DMS153 treated with DMSO at 0.1 percent for 48 hours (cell line): ENCODE results near the gene SKA3.
"Not testable (repeated sequence)": the region's sequence is repeated elsewhere in the genome, so short reads cannot be mapped to it uniquely, and the experiment has no call there.

Experiments used
- DNase-seq: peaks from one replicate; lab custom pipeline; 2025; ENCODE audit not compliant: unreplicated experiment; lab: John Stamatoyannopoulos, UW

SKA3 gene

DNA sequence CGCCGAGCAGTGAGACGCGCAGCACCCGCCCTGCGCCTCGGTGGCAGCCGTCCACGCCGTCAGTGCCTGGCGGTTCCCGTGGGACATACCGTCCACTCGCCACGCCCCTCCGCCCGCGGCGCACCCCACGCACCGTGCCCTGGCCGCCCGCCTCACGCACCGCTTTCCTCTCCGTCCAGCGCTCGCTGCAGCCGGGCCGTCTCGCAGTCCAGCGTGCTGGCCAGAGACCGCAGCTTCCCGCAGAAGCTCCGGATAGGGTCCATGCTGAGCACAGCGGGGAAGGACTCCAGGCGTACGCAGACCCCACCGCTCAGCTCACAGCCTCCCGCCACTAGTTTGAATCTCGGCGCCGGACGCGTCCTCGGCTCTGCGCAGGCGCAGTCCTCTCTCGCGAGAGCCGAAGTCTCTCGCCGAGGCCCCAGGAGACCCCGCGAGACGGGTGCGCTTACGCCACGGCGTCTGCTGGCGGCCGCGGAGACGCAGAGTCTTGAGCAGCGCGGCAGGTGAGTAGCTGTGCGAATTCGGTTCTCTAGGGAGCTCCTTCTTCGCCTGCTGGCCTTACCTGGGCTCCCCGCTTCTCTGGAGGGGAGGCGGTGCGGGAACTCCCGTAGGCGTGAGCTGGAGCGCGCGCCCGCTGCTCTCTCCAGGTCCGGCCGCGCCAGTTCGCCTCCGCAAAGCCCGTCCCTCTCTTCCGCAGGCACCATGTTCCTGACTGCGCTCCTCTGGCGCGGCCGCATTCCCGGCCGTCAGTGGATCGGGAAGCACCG is at the start of gene SKA3, which contains the start of gene MRPL57:
Gene SKA3, minus strand, starts transcription at position 338 of the 767 bp plus-strand sequence. Its CDS starts 75 bp downstream, at position 263.
Gene MRPL57, plus strand, starts transcription at position 444 of the 767 bp plus-strand sequence. Its CDS starts 259 bp downstream, at position 703.
- peak; percentile 92 for DNase-seq

GRCh38 chr13:21225082-21225481 is 48.7 kb upstream of the SKA3 start:
- DNase-seq = no peak

DNA sequence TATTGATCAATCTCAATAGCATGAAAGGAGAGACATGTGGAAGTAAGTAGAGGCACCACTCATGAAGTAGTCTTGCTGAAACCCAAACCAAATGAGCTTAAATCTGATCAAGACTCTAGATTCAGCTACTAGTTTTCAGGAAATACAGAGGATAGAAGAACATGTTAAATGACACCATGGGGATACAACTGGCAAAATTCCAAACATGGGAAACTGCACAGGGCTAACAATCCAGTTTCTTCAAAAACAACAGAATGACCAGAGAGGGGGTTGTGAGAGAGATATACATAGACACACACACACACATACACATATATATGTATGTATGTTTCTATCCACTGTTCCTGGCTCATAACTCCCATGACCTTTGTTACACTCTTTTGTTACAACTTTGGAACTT is 44.9 kb upstream of the SKA3 start:
- no peak for DNase-seq

DNA sequence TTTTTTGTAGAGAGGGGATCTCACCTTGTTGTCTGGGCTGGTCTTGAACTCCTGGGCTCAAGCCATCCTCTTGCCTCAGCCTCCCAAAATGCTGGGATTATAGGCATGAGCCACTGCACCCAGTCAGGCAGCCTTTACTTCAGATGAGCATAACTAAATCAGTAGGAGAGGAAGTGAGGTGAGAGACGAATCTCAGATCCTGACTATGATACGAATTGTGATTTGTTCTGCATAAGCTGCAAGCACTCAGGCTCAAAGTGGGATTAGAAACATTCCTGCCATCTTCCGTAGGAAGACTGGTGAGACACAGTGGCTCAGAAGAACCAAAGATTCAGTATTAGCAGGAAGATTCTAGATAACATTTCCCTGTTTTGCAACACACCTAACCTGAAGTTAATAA is 43.4 kb upstream of the SKA3 start:
- DNase-seq = not testable (repeated sequence)

DNA sequence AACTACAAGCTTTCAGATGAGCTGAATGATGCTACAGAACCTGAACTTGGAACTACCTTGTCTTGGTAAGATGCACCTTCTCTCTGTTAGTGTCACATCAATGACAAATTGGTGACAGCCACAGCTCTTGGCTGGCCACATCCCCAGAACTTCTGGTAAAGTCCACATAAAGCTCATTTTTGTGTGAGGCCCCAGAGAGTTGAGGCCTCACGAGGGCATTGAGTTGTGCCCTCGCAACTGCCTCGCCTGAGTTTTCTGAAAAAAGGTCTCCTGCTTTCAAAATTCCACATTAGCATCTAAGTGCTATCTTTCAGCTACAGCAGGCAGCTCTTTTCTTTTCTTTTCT is 42.7 kb upstream of the SKA3 start:
- DNase-seq = no peak

DNA sequence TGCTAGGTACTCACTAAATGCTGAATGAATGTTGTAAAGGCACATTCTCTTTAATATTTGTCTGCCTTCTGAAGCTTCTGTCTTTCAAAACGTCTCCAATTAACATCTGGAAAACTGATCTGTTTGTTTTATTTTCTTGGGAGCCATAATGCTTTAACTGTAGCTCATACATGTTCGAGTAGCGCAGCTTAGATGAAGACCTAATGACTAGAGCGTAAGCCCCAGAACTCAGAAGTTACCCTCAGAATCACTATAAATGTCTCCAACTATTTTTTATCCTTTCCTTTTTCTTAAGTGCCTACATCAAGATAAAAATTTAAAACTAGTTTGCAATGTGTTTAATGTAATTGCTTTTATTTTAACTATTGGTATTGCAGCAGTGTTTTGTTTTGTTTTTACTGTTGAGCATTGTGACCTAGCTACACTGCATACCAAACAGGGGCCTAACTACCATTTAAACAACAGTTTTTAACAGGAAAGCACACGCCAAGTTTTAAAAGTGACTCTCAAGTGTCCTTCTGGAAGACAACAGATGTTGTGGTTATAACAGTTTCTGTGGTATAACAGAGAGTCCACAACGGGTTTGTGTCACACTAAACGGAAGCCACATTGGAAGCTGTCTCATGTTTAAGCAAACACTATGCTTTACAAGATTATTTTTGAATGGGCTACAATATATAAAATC is 42.1 kb upstream of the SKA3 start:
- DNase-seq = no peak

DNA sequence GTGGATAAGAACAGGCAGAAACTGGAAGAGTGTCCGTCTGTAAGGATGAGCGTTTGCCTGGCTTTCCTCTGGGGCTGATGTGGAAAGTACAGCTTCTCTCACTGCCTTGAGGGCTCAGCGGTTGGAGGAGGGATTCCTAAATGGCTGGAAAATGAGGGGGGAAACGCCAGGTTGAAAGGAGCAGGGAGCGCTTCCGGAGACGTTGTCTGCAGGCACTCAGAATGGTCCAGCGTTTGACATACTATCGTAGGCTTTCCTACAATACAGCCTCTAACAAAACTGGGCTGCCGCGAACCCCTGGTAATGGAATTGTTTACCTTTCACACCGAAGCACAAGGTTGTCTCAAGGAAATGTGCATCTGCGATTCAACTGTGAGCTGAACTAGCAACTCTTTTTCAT is 40.0 kb upstream of the SKA3 start:
- no peak for DNase-seq

GRCh38 chr13:21215419-21215818 is 39.1 kb upstream of the SKA3 start:
- DNase-seq = not testable (repeated sequence)

DNA sequence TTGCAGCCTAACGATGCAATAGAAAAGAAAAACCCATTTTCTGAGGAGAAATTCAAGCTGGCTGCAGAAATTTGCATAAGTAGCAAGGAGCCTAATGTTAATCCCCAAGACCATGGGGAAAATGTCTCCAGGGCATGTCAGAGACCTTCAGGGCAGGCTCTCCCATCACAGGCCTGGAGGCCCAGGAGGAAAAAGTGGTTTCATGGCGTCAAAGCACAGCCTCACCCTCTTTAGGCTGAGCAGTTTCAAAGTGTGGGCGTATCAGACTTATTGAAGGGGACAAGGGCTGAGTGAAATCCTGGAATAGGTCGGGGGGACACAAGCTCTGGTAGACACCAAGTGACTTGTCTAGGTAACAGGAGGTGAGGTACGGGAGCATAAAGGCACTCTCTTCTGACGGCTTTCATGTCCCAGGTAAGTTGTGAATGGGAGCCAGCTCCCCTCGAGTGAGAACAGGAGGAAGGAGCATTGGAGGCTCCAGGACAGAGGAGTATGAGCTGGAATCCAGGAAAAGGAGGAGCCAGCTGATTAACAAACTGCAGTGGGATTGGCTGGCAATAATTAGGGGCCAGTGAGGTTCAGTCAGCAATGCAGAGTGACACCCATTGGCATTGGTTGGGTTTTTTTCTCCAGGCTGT is 35.9 kb upstream of the SKA3 start:
- DNase-seq = no peak

DNA sequence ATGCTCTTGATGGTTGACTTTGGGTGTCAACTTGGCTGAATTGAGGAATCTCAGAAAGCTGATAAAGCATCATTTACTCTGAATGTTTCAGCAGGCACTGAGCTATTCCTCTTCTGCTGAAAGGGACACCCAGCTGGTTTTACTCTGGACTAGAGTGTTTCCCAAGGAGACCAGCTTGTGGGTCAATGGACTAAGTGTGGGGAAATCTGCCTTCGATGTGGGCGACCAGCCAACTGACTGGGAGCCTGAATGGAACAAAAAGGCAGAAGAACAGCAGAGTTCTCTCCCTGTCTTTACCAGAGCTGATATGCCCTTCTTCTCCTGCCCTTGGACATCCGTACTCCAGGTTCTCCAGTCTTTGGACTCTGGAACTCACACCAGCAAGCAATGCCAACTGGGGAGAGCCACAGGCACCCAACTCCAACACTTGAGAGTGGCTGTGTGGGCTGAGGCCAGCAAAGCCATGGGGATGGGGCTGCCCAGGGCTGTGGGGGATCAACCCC is 32.4 kb upstream of the SKA3 start:
- no peak for DNase-seq

DNA sequence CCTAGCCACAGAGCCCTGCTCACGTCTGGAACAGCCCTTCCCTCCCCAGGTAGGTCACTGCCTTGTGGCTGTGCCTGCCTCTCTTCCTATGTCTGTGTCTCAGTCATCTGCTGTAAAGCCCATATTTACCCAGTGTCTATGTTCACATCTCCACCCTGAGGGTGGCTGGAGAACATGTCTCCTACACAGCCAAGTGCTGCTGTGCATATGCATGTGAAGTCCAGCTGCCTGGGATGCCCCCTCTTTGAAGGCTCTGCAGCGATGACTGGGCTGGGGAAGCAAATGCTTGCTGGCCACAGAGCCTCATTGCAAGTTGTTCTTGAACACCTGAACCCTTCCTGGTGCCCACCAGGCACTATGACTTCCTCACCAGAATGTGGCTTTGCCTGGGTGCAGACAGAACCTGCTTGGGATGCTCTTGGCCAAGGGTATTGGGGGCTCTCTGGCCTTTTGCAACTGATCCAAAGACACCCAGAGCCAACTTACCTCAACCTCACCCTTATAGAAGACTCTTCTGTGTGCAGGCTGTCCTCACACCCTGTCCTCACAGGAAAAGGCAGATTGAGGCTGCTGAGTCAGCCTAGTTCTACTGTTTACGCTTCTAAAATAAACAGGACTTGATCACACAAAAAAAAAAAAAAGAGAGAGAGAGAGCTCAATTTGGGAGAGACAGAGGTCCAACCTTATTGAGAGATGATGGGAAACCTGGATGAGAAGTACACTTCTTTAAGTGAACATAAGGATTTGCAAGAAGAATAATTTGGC is 26.6 kb upstream of the SKA3 start:
- DNase-seq = no peak

DNA sequence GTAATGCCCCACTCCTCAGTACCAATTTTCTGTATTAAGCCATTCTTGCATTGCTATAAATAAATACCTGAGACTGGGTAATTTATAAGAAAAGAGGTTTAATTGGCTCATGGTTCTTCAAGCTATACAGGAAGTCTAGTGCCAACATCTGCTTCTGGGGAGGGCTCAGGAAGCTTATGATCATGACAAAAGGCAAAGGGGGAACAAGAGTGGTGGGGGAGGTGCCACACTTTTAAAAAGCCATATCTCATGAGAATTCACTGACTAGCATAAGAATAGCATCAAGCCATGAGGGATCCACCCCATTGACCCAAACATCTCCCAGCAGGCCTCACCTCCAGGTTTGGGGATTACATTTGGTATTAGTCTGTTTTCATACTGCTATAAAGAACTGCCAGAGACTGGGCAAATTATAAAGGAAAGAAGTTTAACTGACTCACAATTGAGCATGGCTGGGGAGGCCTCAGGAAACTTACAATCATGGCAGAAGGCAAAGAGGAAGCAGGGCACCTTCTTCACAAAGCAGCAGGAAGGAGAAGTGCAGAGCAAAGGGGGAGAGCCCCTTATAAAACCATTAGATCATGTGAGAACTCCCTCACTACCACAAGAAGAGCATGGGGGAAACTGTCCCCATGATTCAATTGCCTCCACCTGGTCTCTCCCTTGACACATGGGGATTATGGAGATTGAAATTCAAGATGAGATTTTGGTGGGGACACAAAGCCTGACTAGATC is 25.3 kb upstream of the SKA3 start:
- DNase-seq = not testable (repeated sequence)

DNA sequence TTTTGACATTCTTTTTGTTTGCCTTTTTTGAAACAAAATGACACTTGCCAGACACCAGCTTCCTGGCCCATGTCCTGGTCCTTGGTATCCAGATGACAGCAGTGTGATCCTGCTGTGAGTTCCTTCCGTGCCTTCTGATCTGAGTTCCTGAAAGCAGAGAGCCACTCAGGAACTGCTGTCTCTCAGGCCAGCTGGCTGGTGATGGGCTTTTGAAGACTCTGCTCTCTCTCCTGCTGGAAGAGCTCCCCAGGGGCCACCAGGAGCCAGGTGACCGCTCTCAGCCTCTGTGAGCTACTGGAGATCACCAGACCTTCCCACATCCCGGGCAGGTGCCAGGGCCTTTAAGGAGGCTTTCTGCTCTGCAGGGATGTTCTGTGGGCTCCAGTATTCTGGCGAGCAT is 22.0 kb upstream of the SKA3 start:
- DNase-seq = not testable (repeated sequence)

DNA sequence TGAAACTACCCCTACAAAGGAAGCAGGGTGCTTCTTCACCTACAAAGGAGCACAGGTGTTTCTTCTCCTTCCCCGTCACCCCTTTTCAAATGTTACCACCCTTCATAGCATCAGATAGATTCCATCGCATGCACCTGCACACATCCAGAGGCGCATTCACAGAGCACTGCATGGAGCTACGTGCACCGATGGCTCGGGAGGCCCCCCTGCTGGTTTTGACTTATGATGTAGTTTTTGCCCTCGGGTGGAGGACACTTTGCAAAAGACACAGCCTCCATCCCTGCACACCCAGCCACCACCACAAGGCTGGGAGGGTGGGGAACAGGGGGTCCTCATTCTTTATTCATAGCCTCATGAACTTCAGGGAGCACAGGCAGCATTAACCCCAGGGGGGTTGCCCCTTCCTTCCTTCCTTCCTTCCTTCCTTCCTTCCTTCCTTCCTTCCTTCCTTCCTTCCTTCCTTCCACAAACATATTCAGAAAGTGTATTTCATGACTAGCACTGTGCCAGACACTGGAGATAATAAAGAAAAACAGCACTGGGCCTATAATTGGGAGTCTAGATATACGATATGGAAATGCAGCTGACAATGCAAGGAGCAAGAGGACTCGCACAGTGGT is 21.4 kb upstream of the SKA3 start:
- not testable (repeated sequence) for DNase-seq

DNA sequence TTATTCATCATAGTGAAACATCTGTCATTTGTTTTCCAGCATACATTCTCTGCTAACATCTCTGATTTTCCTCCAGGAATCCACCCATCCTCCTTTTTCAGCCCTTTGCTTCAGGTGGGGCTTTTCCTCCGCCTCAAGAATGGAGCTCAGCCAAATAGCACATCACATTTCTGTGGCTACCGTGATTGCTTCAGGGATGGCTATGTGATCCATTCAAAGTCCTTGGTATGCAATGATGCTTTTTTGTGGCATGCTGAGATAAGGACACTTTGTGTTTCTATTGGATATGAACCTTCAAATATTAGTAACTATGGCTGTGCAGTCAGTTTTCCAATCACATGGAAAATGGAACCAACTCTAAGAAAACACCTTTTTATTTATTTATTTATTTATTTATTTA is 18.4 kb upstream of the SKA3 start:
- DNase-seq = not testable (repeated sequence)

DNA sequence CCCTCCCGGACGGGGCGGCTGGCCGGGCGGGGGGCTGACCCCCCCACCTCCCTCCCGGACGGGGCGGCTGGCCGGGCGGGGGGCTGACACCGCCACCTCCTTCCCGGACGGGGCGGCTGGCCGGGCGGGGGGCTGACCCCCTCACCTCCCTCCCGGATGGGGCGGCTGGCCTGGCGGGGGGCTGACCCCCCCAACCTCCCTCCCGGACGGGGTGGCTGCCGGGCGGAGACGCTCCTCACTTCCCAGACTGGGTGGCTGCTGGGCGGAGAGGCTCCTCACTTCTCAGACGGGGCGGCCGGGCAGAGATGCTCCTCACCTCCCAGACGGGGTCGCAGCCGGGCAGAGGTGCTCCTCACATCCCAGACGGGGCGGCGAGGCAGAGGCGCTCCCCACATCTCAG is 10.1 kb upstream of the SKA3 start:
- not testable (repeated sequence) for DNase-seq

GRCh38 chr13:21181671-21182070 is 5.3 kb upstream of the SKA3 start:
- DNase-seq = no peak

GRCh38 chr13:21176982-21177284 is 581 bp upstream of the SKA3 start:
- DNase-seq = no peak

- no peak for DNase-seq
Observed at GRCh38 chr13:21175656-21176214, 617 bp downstream of the SKA3 start.

- not testable (repeated sequence) for DNase-seq
Observed at GRCh38 chr13:21173767-21174166, 2.6 kb downstream of the SKA3 start.
